NCI-H446 treated with DMSO at 0.1 percent for 48 hours (cell line): ENCODE data around the gene MTHFSD.

Source experiments
- DNase-seq: peaks from one replicate; lab custom pipeline; 2025; lab: John Stamatoyannopoulos, UW

MTHFSD gene

GRCh38 chr16:86550281-86550680 is 4.8 kb downstream of the MTHFSD start:
- DNase-seq: no peak

- DNase-seq: no peak
These were observed 5.2 kb downstream of the MTHFSD start for GRCh38 chr16:86549893-86550190.

- DNase-seq: no peak
These were observed 5.8 kb downstream of the MTHFSD start for GRCh38 chr16:86549076-86549892.

- DNase-seq: no peak
These were observed 7.7 kb downstream of the MTHFSD start for GRCh38 chr16:86547286-86547685.

- DNase-seq: no peak
These were observed 8.4 kb downstream of the MTHFSD start for GRCh38 chr16:86546638-86547013.

- no peak for DNase-seq
These were observed 8.9 kb downstream of the MTHFSD start for GRCh38 chr16:86545954-86546637.

- DNase-seq: no peak
These were observed 9.6 kb downstream of the MTHFSD start for GRCh38 chr16:86545481-86545880.

GRCh38 chr16:86542756-86543750 is 12.0 kb downstream of the MTHFSD start:
- DNase-seq: no peak

GRCh38 chr16:86541560-86541959 is 13.5 kb downstream of the MTHFSD start:
- DNase-seq: no peak

GRCh38 chr16:86540894-86541293 is 14.1 kb downstream of the MTHFSD start:
- DNase-seq: no peak

- no peak for DNase-seq
These were observed 16.7 kb downstream of the MTHFSD start for GRCh38 chr16:86538196-86538780.

- DNase-seq: no peak
These were observed 17.5 kb downstream of the MTHFSD start for GRCh38 chr16:86537486-86537885.

GRCh38 chr16:86536621-86537020 is 18.4 kb downstream of the MTHFSD start:
- no peak for DNase-seq

- no peak for DNase-seq
These were observed 20.0 kb downstream of the MTHFSD start for GRCh38 chr16:86534779-86535615.

GRCh38 chr16:86533767-86534351 is 21.2 kb downstream of the MTHFSD start:
- no peak for DNase-seq

- DNase-seq: no peak
These were observed 22.0 kb downstream of the MTHFSD start for GRCh38 chr16:86533076-86533475.

GRCh38 chr16:86532526-86532815 is 22.6 kb downstream of the MTHFSD start:
- no peak for DNase-seq

- no peak for DNase-seq
These were observed 23.2 kb downstream of the MTHFSD start for GRCh38 chr16:86531641-86532525.

GRCh38 chr16:86531191-86531545 is 23.9 kb downstream of the MTHFSD start:
- no peak for DNase-seq
